HG02970 (cell line): ENCODE data around the gene AGRN.
A peak's percentile ranks its signal among the peaks of the same experiment; 100 is the strongest.
"Not testable (repeated sequence)": the region's sequence is repeated elsewhere in the genome, so short reads cannot be mapped to it uniquely, and the experiment has no call there.

Source experiments
- ATAC-seq: cut with Tn5 transposase; IDR thresholded peaks from one replicate; pipeline ENCODE4 v1.9.1; 2021; ENCODE audit warnings: mild to moderate bottlenecking, moderate library complexity, moderate number of reproducible peaks; ENCODE audit not compliant: unreplicated experiment, low FRiP score

AGRN gene

DNA sequence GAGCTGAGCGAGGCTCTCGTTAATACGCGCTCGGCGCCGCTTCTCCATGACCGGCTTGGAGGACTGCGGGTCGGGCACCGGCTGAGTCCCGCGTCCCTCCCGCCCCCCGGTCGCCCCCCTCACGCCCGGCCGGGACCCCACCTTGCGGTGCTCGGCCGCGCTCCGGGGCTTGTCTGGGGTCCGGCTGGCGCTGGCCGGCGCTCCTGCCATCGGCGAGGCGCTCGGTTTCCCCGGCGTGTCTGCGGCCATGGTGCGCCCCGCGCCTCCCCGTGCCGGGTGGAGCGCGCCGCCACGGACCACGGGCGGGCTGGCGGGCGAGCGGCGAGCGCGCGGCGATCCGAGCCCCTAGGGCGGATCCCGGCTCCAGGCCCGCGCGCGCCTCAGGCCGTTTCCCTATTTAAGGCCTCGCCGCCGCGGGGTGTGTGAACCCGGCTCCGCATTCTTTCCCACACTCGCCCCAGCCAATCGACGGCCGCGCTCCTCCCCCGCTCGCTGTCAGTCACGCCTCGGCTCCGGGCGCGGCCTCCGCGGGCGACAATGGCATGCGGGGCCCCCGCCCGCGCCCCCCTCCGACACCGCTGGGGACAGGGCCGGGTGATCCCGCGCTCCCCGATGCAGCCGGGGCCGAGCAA is 20.1 kb upstream of the AGRN start, which contains the start of gene HES4:
Gene HES4, minus strand, starts transcription at position 373 of the 632 bp plus-strand sequence. Its CDS starts 124 bp downstream, at position 249.
- ATAC-seq, result peak; percentile 34

DNA sequence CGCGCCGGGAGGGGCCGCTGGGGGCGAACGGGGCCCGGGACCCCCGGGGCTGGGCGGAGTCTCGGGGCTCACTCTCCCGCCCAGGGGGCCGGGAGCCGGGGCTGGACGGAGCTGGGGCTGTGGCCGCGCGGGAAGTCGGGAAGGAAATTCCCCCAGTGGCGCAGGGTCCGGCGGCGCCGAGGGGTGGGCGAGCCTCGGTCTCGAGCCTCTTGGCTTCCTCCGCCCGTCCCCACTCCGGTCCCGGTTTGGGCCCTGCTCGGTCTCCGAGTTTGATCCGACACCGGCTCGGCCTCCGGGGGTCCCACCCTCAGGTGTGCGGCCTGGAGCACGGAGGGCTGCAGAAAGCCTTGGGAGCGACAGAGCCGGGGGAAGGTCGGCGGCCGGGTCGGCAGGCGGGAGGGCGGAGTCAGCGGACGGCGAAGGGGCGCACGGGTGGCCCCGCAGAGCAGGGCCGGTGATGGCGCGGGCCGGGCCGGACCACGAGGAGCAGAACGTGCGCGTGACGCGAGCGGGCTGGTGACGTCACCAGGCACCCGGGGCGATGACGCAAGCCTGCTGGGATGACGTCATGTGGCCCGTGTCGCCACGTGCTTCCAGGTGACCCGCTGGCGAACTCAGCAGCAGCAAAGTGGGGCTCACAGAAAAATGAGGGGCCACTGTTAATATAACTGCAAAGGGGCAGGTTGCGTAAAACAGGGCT is 19.4 kb upstream of the AGRN start:
- ATAC-seq, result no peak

DNA sequence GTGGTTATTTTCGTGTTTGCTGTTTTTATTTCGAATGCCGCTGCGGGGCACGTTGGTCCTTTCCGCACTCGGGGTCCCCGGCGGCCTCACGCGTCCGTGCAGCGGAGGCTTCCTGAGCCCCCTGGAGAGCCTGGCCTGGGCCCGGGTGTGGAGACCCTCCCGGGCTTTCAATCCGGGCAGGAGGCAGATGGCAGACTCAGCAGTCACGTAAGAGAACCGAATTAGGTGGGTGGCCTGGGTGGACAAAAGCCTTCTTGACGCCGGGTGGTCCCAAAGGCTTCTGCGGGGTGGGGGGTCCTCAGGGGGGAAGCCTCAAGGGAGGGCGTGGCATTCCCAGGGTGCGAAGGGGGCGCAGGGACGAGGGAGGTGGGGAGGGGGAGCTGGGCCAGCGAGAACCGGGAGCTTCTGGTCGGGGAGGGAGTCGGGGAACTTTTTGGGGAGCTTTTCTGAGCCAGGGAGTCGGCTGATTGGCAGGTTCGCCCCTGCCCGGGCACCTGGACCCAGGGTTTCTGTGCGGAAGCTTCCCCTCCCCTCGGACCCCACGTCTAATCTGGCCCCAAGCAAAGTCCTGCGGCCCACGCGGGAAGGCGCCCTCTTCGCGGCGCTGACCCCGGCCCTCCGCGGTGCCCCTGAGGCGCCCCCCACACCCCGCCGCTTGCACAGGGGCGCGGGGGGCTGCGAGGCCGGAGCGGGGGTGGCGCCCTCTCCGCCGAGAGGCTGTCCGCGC is 18.7 kb upstream of the AGRN start:
- ATAC-seq, result no peak

DNA sequence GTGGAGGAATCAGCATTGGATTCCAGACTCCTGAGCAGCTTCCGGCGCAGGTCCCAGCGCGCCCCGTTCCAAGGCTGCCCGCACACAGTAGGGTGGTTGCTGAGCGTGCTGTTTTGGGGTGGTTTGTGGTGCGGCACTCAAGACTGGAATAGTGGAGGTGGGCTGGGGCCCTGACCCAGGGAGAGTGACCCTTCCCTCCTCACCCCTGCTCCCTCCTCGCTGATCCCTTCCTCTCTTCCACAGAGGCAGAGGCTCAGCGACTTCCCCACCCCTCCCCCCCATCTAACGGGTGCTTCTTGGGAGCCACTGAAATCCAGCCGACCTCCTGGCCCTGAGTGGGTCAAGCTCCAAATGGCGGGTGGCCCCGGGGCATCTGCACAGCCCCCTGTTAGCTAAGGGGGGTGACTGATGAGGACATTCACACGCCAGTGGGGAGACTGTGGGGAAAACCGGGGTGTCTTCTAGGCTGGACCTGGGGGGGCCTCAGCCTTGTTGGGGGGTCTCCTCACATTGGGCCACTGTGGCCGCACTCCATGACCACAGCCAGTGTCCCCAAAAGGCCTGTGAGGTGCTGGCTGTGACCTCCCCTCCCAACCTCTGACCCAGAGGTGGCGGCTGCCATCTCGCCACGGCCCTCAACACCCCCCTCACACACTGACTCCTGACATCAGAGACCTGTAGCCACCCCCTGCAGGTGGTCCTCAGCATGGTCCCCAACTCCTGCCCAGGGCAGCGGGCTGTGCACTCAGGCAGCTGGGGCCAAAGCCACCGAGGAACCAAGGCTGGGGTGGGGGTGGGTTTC is 16.1 kb upstream of the AGRN start:
- ATAC-seq, result no peak

DNA sequence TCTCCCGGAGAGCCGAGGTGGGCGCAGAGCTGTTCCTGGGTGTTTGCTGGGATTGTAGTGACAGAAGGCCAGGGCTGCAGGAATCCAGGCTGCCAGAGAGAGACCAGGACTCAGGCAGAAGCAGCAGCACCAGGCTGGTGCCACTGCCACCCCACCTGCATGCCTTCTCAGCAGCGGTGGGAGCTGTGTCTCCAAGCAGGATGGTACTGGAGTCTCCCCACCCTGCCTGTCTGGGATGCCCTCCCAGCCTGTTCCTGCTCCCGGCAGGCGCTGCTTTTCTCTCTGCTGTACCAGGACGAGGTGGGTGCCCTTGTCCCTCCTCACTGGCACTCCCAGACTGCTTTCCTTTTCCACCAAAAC is 15.5 kb upstream of the AGRN start:
- ATAC-seq, result no peak

DNA sequence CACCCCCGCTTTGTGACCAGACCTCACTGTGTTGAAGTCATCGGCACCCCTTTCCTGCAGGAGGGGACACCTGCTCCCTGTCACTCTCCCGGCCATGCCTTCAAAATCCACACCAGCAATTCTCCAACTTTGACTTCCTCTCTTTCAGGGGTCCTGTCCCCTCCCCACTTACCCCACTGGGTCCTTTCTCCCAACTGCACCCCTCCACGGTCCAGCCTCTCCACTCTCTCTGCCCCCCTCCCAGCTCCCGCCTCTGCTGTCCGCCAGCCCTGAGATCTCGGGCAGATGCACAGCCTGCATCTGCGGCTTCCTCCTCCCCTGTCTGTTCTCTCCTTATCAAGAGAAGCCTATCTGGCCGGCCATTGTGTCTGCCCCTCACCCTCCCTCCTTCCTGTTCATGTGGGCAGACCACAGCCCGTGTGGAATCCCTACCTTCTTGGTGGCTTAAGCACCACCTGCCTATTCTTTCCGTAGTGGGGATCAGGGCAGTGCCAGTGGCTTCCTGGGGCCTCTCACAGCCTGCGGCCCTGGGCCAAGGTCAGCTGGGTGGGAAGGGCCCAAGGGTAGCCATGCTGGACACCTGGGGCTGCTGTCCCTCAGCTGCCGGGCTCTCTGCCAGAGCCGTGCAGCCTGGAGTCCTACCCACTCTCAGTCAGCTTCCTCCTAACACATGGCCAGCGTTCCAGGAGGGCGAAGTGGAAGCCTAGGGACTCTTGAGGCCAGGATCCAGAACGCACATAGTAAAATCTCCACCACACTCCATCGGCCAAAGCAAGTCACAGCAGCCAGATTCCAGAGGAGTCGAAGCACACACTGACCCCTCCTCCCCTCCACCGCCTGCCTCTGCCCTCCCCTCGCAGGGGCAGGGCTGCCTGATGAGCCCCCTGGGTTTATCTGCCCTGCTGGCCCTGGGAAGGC is 14.9 kb upstream of the AGRN start:
- ATAC-seq, result no peak

DNA sequence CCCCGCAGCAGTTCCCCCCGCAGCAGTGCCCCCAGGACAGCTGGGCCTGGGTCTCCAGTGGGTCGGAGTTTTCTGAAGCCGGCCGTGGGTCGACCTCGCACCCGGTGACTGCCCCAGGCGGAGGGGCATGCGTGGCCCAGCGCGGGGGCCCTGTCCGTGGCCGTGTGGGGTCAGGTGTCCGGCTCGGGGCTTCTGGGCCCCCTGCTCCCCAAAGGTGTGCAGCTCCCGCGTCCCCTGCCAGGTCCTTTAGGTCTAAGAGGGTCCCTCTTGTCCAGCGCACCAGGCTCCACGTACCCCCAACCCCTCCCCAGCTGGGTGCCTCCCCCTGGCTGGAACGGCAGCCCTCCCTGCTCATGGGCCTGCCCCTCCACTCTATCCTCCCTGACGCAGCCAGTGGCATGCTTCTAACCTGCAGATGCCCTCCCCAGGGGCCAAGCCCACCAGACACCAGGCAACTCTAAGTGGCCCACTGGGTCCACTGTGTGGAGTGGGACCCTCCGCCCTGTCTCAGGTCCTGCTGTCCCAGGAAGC is 14.1 kb upstream of the AGRN start:
- no peak for ATAC-seq

DNA sequence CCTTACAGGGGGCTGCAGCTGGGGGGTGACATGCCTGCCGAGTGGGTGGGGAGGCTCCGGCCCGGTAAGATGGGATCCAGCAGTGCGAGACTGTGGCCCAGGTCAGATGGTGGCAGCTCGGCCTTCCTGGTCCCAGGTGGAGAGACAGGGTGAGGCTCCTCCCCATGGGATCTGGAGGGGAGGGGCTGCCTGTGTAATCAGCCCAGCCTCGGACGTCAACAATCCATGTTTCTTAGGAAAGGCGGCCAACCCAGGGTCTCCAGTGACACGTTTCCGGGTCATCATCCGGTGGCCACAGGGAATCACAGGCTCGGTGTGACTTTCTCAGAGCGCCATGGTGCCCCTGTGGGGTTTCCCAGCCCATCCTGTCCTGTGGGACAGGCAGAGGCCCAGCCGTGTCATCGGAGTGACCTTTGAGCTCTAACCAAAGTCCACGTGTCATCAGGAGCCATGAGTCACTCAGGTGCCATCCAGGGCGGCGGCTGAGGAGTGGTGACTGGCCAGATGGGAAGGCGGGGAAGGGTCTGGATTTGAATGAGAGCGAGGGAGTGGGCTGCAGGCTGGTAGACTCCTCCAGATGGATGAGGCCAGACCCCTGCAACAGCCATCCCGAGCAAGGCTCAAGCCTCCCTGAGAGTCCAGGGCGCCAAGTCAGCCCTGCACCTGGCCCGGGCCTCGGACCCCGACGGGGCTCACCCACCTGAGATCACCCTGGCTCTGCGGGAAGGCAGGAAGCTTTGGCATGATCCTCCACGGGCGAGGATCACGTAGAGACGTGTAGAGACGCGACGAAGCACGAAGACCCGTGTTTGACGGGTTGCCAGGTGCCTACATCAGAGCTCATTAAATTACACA is 13.4 kb upstream of the AGRN start:
- no peak for ATAC-seq

DNA sequence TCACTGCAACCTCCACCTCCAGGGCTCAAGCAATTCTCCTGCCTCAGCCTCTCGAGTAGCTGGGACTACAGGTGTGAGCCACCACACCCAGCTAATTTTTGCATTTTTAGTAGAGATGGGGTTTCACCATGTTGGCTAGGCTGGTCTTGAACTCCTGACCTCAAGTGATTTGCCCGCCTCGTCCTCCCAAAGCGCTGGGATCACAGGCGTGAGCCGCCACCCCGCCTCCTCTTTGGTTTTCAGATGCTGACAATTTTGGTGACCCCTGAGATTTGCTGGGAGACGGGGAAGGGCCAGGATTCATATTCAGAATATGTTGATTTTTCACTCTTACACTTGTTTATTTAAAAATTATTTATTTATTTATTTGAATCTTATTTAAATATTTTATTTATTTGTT is 9.8 kb upstream of the AGRN start:
- ATAC-seq, result not testable (repeated sequence)

DNA sequence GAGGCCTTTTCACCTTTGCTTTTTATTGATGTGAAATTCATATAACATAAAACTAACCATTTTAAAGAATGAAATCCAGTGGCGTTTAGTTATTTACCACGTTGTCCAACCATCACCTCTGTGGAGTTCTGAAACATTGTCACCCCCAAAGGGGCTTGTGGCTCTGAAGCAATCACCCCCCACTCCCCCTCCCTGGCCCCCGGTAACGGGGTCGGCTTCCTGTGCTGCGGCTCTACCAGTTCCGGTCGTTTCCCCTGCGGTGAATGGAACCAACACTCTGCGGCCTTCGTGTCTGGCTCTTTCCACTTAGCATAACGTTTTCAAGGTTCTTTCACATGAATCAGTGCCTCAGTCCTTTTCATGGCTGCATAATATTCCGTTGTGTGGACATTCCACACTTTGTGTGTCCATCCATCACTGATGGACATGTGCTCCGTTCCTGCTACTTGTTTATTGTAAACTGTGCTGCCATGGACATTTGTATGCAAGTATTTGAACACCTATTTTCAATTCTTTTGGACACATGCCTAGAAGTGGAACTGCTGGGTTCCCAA is 8.4 kb upstream of the AGRN start:
- no peak for ATAC-seq

DNA sequence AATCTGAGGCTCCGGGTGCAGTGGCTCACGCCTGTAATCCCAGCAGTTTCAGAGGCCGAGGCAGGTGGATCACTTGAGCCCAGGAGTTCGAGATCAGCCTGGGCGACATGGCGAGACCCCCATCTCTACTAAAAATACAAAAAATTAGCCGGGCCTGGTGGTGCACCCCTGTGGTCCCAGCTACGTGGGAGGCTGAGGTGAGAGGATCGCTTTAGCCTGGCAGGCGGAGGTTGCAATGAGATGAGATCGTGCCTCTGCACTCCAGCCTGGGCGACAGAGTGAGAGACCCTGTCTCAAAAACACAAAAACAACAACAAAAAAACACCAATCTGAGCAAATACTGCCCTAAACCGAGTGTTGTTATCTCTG is 7.2 kb upstream of the AGRN start:
- peak; percentile 4 for ATAC-seq

DNA sequence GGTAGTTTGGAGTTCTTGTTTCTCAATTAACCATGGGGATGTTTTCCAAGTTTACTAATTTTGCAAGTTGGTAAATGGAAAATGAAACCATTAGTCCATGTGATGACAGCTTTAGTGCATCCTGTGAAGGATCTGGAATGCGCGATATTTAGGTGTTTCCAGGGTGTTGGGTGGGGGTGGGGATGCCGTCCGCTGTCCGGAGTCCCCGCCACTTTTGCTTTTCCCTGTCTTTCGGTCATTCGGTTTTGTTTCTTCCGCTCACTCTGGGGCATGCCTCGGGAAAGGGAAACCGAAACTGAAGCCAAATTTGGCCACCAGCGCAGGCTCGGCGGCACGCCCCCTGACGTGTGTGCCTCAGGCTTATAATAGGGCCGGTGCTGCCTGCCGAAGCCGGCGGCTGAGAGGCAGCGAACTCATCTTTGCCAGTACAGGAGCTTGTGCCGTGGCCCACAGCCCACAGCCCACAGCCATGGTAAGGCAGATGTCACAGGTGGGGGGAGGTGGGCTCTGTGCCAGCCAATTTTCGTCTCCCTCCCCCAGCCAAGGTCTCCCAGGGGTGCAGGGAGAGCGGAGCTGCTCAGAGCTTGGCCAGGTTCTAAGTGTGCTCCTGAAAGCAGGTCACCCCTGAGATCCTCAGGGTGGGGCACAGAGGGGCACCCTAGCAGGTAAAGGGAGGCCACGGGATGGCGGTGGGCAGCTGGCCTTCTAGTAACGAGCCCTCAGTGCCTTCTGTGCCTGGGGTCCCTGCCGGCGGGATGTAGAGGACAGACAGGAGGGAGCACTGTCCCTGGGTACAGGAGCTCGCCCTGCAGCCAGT is 6.6 kb upstream of the AGRN start, which contains the start of gene ISG15:
Gene ISG15, plus strand, starts transcription at position 393 of the 817 bp plus-strand sequence. Its CDS starts 77 bp downstream, at position 470.
- peak; percentile 76 for ATAC-seq

DNA sequence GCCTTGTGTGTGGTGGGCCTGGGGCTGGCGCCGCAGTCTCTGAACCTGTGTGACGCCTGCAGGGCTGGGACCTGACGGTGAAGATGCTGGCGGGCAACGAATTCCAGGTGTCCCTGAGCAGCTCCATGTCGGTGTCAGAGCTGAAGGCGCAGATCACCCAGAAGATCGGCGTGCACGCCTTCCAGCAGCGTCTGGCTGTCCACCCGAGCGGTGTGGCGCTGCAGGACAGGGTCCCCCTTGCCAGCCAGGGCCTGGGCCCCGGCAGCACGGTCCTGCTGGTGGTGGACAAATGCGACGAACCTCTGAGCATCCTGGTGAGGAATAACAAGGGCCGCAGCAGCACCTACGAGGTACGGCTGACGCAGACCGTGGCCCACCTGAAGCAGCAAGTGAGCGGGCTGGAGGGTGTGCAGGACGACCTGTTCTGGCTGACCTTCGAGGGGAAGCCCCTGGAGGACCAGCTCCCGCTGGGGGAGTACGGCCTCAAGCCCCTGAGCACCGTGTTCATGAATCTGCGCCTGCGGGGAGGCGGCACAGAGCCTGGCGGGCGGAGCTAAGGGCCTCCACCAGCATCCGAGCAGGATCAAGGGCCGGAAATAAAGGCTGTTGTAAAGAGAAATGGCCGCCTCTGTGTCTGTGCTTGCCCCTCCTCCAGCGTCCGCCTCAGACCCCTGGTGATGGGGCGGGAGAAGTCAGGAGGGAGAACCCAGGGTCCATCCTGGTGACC is 5.8 kb upstream of the AGRN start:
- ATAC-seq, result no peak

DNA sequence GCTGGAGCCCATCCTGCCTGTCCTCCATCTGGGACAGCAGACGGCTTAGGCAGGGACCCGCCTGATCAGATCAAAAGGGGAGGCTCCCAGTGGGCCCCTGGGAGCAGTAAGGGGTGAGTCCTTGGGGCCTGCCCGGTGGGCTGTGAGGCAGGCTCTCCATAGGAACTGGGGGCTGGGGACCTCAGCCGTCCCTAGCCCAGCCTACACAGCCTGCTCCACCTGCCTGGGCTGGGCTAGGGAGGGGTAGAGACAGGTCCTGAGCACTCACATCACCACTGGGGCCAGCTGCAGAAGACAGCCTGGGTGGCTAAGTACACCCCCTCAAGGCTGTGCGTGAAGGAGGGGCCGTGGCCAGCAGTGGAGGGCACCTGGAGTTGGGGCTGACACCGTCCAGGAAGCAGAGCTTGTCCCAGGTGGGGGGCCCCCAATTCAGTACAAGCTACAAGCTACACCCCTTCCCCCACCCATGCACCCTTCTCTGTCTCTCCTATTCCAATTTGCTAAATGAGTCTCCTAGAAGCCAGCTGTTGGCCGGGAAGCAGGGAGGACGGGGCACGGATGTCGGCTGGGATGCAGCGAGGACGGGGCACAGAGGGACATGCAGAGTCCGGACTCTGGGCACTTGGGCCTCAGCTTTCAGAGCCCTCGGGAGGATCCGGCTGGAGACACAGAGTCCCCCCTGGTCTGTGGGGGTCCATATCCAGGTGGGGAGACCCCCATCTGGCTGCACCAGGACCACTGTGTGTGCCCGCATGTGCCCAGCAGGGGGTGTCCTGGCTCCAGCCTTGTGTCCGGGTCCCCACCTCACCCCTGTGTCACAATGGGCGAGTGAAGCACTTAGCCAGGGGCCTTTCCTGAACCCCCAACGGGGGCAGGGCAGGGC is 4.9 kb upstream of the AGRN start:
- ATAC-seq, result no peak

DNA sequence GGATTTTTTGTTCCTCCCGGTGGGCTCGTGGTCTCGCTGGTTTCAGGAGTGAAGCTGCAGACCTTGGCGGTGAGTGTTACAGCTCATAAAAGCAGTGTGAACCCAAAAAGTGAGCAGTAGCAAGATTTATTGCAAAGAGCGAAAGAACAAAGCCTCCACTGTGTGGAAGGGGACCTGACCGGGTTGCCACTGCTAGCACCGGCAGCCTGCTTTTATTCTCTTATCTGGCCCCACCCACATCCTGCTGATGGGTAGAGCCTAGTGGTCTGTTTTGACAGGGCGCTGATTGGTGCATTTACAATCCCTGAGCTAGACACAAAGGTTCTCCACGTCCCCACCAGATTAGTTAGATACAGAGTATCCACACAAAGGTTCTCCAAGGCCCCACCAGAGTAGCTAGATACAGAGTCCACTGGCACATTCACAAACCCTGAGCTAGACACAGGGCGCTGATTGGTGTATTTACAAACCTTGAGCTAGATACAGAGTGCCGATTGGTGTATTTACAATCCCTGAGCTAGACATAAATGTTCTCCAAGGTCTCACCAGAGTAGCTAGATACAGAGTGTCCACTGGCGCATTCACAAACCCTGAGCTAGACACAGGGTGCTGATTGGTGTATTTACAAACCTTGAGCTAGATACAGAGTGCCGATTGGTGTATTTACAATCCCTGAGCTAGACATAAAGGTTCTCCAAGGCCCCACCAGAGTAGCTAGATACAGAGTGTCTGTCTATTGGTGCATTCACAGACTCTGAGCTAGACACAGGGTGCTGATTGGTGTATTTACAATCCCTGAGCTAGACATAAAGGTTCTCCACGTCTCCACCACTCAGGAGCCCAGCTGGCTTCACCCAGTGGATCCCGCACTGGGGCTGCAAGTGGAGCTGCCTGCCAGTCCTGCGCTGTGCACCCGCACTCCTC is 2.3 kb upstream of the AGRN start:
- ATAC-seq, result not testable (repeated sequence)
